GM12878 (cell line): Measurements from ENCODE around the gene TERF2IP.

Experiments used
- BHLHE40 ChIP-seq, 2 experiments: fragments of 450-650 bp in 1 of 2; IDR thresholded peaks; 2 replicates each; pipeline ENCODE4 v1.6.1; 2011 to 2017; ENCODE audit warnings: low read depth in 2 of 2, borderline replicate concordance in 1 of 2, improper control_type of control experiment in 1 of 2, low read length in 1 of 2, mild to moderate bottlenecking in 1 of 2
- CREB1 ChIP-seq: IDR thresholded peaks from 2 replicates; pipeline ENCODE4 v1.6.1; 2012; ENCODE audit warnings: low read depth, mild to moderate bottlenecking, inconsistent platforms
- CTCF ChIP-seq, 3 experiments: IDR thresholded peaks in 2 of 3; conservative IDR thresholded peaks in 1 of 3; 2 replicates each; pipeline ENCODE4 v1.5.1; 2011; ENCODE audit warnings: low read depth in 3 of 3, low read length in 3 of 3, mild to moderate bottlenecking in 3 of 3, control low read depth in 2 of 3, moderate library complexity in 2 of 3, inconsistent platforms in 1 of 3, mixed read lengths in 1 of 3; ENCODE audit not compliant: control insufficient read depth in 2 of 3, insufficient read depth in 1 of 3; ENCODE audit errors: extremely low read depth in 1 of 3
- EGR1 ChIP-seq, 2 experiments: IDR thresholded peaks; 1 replicate in 1 of 2; 2 replicates in 1 of 2; pipeline ENCODE4 v1.6.1; 2011 to 2012; ENCODE audit warnings: low read depth in 2 of 2, low read length in 2 of 2, borderline replicate concordance in 1 of 2, mild to moderate bottlenecking in 1 of 2, moderate library complexity in 1 of 2
- EP300 ChIP-seq, 2 experiments: fragments of 150-350 bp in 1 of 2; IDR thresholded peaks; 2 replicates each; pipeline ENCODE4 v1.6.1; 2011 to 2012; ENCODE audit warnings: low read depth in 2 of 2, low read length in 2 of 2, borderline replicate concordance in 1 of 2, improper control_type of control experiment in 1 of 2, inconsistent platforms in 1 of 2; ENCODE audit not compliant: control insufficient read depth in 1 of 2
- GABPA ChIP-seq: IDR thresholded peaks from 2 replicates; pipeline ENCODE4 v1.6.1; 2014; ENCODE audit warnings: antibody characterized with exemption, low read depth, mild to moderate bottlenecking, inconsistent platforms
- IRF5 ChIP-seq: fragments of 450-650 bp; IDR thresholded peaks from 2 replicates; pipeline ENCODE4 v1.6.1; 2017; ENCODE audit warnings: borderline replicate concordance
- NBN ChIP-seq: fragments of 450-650 bp; IDR thresholded peaks from 2 replicates; pipeline ENCODE4 v1.6.1; 2016
- POLR2A ChIP-seq: IDR thresholded peaks from 2 replicates; pipeline ENCODE4 v1.6.1; 2011; ENCODE audit warnings: low read depth, mild to moderate bottlenecking, low read length
- POLR2AphosphoS5 ChIP-seq: IDR thresholded peaks from 2 replicates; pipeline ENCODE4 v1.6.1; 2011; ENCODE audit warnings: mild to moderate bottlenecking, low read length, inconsistent platforms
- SMC3 ChIP-seq: IDR thresholded peaks from 2 replicates; pipeline ENCODE4 v1.6.1; 2011; ENCODE audit warnings: low read length, improper control_type of control experiment, borderline replicate concordance
- SPI1 ChIP-seq: IDR thresholded peaks from 2 replicates; pipeline ENCODE4 v1.6.1; 2011; ENCODE audit warnings: low read depth, mild to moderate bottlenecking, low read length, moderate library complexity, borderline replicate concordance; ENCODE audit not compliant: insufficient read depth
- TAF1 ChIP-seq: IDR thresholded peaks from 2 replicates; pipeline ENCODE4 v1.6.1; 2011; ENCODE audit warnings: mild to moderate bottlenecking, low read depth, low read length, borderline replicate concordance
- ZNF24 ChIP-seq: fragments of 450-650 bp; IDR thresholded peaks from 2 replicates; pipeline ENCODE4 v1.6.1; 2017; ENCODE audit warnings: antibody characterized with exemption, mild to moderate bottlenecking

- TF ChIP-seq BHLHE40 (IDR thresholded peaks at IDR 0.05; ENCODE audit: borderline replicate concordance in 1 of 2, low read depth in 2 of 2, low read length in 1 of 2) (no peak), SPI1 (no peak), ZNF24 (no peak), CTCF (IDR thresholded peaks at IDR 0.05 in 2 of 3, conservative IDR thresholded peaks at IDR 0.05 in 1 of 3; ENCODE audit: control insufficient read depth in 2 of 3, extremely low read depth in 1 of 3, insufficient read depth in 1 of 3, low read depth in 3 of 3, low read length in 3 of 3) (no peak), IRF5 (no peak), POLR2AphosphoS5 (no peak), TAF1 (no peak), SMC3 (no peak), CREB1 (no peak), GABPA (no peak), POLR2A (no peak), NBN (no peak), EP300 (IDR thresholded peaks at IDR 0.05; ENCODE audit: borderline replicate concordance in 1 of 2, control insufficient read depth in 1 of 2, low read depth in 2 of 2, low read length in 2 of 2) (no peak), EGR1 (IDR thresholded peaks at IDR 0.05; ENCODE audit: borderline replicate concordance in 1 of 2, low read depth in 2 of 2, low read length in 2 of 2) (no peak)
These were observed 471 bp upstream of the TERF2IP start for GRCh38 chr16:75647112-75647491.
